Occipital lobe (tissue), 2 donors: ENCODE measurements around the gene GLCCI1. TPM values are rescaled to one million over a fixed set of nuclear protein-coding genes. Genes with fewer than 3 reads are reported as not detected.

Experiments used
- DNase-seq: peaks from one replicate; lab custom pipeline; 2025; lab: John Stamatoyannopoulos, UW
- total RNA-seq: library from RNA; depleted of rRNA; stranded (reverse); fragments of >200 nt; gene quantifications from one replicate; pipeline ENCODE4 v1.2.3, GENCODE V29; 2014

The GLCCI1 gene
- total RNA-seq, 1 donor from 2014 or later: 32.6 TPM

- DNase-seq: no peak
These were observed 5.7 kb upstream of the GLCCI1 start for GRCh38 chr7:7962851-7963250.

GRCh38 chr7:7964250-7964649 lies 4.3 kb upstream of the GLCCI1 start:
- no peak for DNase-seq

GRCh38 chr7:7964691-7965090 lies 3.9 kb upstream of the GLCCI1 start:
- DNase-seq: no peak

- DNase-seq: no peak
These were observed 3.3 kb upstream of the GLCCI1 start for GRCh38 chr7:7965301-7965700.

- no peak for DNase-seq
These were observed 2.4 kb upstream of the GLCCI1 start for GRCh38 chr7:7966141-7966734.

- no peak for DNase-seq
These were observed 581 bp upstream of the GLCCI1 start for GRCh38 chr7:7967886-7968543.

GRCh38 chr7:7969306-7970236 lies 975 bp downstream of the GLCCI1 start:
- DNase-seq: peak; percentile 26

- no peak for DNase-seq
These were observed 1.6 kb downstream of the GLCCI1 start for GRCh38 chr7:7970237-7970530.

- peak; percentile 4 for DNase-seq
These were observed 2.1 kb downstream of the GLCCI1 start for GRCh38 chr7:7970531-7971307.

GRCh38 chr7:7971308-7972040 lies 2.9 kb downstream of the GLCCI1 start:
- DNase-seq: no peak

- peak; percentile 8 for DNase-seq
These were observed 3.5 kb downstream of the GLCCI1 start for GRCh38 chr7:7972128-7972527.

- DNase-seq: no peak
These were observed 4.5 kb downstream of the GLCCI1 start for GRCh38 chr7:7972922-7973594.

- DNase-seq: no peak
These were observed 8.1 kb downstream of the GLCCI1 start for GRCh38 chr7:7976677-7977076.

- no peak for DNase-seq
These were observed 9.2 kb downstream of the GLCCI1 start for GRCh38 chr7:7977774-7978173.

GRCh38 chr7:7978860-7979259 lies 10.3 kb downstream of the GLCCI1 start:
- DNase-seq: no peak

- no peak for DNase-seq
These were observed 11.0 kb downstream of the GLCCI1 start for GRCh38 chr7:7979558-7979957.

- no peak for DNase-seq
These were observed 11.5 kb downstream of the GLCCI1 start for GRCh38 chr7:7980134-7980533.

GRCh38 chr7:7982904-7983303 lies 14.3 kb downstream of the GLCCI1 start:
- no peak for DNase-seq

GRCh38 chr7:7984424-7984823 lies 15.8 kb downstream of the GLCCI1 start:
- DNase-seq: no peak

GRCh38 chr7:7988706-7989105 lies 20.1 kb downstream of the GLCCI1 start:
- DNase-seq: no peak

GRCh38 chr7:7989133-7989532 lies 20.5 kb downstream of the GLCCI1 start:
- no peak for DNase-seq
